ENCODE results near the gene TRIM60. TPM values are rescaled to one million over a fixed set of nuclear protein-coding genes. Genes with fewer than 3 reads are reported as not detected.

The TRIM60 gene
- total RNA-seq: not detected in 2 replicates

GRCh38 chr4:165031436-165032211 is at the start of gene TRIM60:
TRIM60 (plus strand) TSS chr4:165031999; CDS start chr4:165040073, 8,074 bp downstream.

GRCh38 chr4:165053645-165054044 is 21.8 kb downstream of the TRIM60 start, which contains the start of gene TRIM75:
TRIM75 (plus strand) TSS chr4:165053866; CDS start chr4:165059148, 5,282 bp downstream.

Other genes with a start within 250 kb of the TRIM60 start
- gene APELA, start 154.8 kb upstream of the TRIM60 start, total RNA-seq: not detected in 2 replicates
- 2.5 and 2.7 TPM in 2 replicates for gene TRIM61, start 54.3 kb upstream of the TRIM60 start, total RNA-seq
- not detected in 2 replicates for gene TRIM75, start 21.9 kb downstream of the TRIM60 start, total RNA-seq
- 8.9 and 10.4 TPM in 2 replicates for gene TMEM192, start 80.9 kb downstream of the TRIM60 start, total RNA-seq
- gene KLHL2, start 175.6 kb downstream of the TRIM60 start, total RNA-seq: 7.9 and 8.5 TPM in 2 replicates